ENCODE data around the gene FBXO40. TPM values are rescaled to one million over a fixed set of nuclear protein-coding genes. Genes with fewer than 3 reads are reported as not detected.

FBXO40 gene
- total RNA-seq, 4 donors from 2014 or later = 0.08 to 0.16 TPM; not detected in 2

DNA sequence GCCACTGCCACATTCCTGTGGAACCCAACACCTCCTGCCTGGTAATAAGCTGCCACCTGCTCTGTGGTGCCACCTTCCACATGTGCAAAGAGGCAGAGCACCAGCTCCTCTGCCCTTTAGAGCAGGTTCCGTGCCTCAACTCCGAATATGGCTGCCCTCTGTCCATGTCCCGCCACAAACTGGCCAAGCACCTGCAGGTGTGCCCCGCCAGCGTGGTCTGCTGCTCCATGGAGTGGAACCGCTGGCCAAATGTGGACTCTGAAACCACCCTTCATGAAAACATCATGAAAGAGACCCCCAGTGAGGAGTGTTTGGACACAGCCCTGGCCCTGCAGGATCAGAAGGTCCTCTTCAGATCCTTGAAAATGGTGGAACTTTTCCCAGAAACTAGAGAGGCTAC, 28.3 kb downstream of the FBXO40 start:
- Histone ChIP-seq H3K9me3 (no peaks in the 10 kb centered on the region), H3K27me3 (no peaks in the 10 kb centered on the region), H3K27ac (no peak overlapping the region), H3K36me3 (no peaks in the 10 kb centered on the region), H3K4me1 (no peaks in the 10 kb centered on the region), H3K4me3 (no peak overlapping the region)
- no CpG with 5 or more reads among the region's 6 CpGs for WGBS, 2 donors (ENCODE audit: low coverage in 1 of 2)
- ATAC-seq = no peak
- TF ChIP-seq, protein P1, sequence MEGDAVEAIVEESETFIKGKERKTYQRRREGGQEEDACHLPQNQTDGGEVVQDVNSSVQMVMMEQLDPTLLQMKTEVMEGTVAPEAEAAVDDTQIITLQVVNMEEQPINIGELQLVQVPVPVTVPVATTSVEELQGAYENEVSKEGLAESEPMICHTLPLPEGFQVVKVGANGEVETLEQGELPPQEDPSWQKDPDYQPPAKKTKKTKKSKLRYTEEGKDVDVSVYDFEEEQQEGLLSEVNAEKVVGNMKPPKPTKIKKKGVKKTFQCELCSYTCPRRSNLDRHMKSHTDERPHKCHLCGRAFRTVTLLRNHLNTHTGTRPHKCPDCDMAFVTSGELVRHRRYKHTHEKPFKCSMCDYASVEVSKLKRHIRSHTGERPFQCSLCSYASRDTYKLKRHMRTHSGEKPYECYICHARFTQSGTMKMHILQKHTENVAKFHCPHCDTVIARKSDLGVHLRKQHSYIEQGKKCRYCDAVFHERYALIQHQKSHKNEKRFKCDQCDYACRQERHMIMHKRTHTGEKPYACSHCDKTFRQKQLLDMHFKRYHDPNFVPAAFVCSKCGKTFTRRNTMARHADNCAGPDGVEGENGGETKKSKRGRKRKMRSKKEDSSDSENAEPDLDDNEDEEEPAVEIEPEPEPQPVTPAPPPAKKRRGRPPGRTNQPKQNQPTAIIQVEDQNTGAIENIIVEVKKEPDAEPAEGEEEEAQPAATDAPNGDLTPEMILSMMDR (IDR thresholded peaks at IDR 0.05) = no peak
- no peak for TF ChIP-seq EP300 (IDR thresholded peaks at IDR 0.05)
- no peak for TF ChIP-seq POLR2AphosphoS5 (IDR thresholded peaks at IDR 0.05)
- no peak for TF ChIP-seq POLR2A (IDR thresholded peaks at IDR 0.05)

DNA sequence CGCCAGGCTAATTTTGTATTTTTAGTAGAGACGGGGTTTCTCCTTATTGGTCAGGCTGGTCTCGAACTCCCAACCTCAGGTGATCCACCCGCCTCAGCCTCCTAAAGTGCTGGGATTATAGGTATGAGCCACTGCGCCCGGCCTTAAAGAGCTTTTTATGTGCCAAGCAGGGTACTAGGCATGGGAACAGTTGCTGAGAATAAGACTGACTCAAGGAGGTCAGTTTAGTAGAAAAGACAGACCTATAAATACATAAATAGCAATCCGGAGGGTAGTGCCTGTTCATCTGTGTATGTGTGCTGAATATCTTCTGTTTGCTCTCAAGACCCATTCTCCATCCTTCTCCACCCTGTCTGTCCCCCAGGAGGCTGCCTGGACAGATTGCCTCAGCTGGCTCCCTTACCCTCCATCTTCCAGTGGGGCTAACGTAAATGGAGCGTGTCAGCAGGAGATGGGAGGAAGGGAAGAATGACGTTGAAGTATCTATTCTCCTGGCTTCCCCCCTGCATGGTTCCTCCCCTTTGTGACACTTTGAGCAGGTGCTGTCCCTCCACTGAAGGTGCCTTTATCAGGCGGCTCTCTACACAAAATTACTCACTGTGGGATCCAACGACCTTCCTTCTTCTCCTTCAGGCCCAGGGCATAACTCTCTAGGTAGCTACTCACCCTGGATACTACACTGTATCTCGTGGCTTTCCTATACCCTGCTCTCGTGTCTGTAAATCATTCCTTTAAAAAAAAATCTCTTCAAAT, 31.1 kb downstream of the FBXO40 start:
- no peak overlapping the region for H3K27ac ChIP-seq
- H3K27me3 ChIP-seq = no peaks in the 10 kb centered on the region
- ATAC-seq = no peak
- no peaks in the 10 kb centered on the region for H3K4me1 ChIP-seq
- no peak overlapping the region for H3K4me3 ChIP-seq
- no peaks in the 10 kb centered on the region for H3K36me3 ChIP-seq
- WGBS, 2 donors (ENCODE audit: low coverage in 1 of 2) = 36 to 42% methylated on average over 4 to 6 of the region's 14 CpGs
- TF ChIP-seq POLR2AphosphoS5 (IDR thresholded peaks at IDR 0.05) (no peak), EP300 (IDR thresholded peaks at IDR 0.05) (no peak), POLR2A (IDR thresholded peaks at IDR 0.05) (no peak)
- TF ChIP-seq, protein P1 (IDR thresholded peaks at IDR 0.05) = no peak
- H3K9me3 ChIP-seq = no peaks in the 10 kb centered on the region

DNA sequence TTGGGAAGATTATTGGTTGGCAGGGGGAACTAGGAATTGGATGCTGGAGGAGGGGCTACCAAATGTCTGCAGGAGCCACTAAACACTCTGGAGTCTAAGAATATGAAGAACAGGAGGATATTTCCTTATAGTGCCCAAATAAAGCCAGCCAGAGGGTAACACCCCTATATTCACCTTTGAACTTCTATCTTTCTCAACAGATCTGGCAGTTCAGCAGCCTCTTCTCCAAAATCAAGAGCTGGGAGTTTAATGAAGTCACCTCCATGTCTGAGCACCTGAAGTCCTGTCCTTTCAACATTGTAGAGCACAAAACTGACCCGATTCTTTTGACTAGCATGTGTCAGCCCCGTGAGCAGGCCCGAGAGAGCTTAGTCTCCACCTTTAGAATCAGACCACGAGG, 33.3 kb downstream of the FBXO40 start:
- 90 to 92% methylated on average over 4 of the region's 4 CpGs for WGBS, 2 donors (ENCODE audit: low coverage in 1 of 2)

DNA sequence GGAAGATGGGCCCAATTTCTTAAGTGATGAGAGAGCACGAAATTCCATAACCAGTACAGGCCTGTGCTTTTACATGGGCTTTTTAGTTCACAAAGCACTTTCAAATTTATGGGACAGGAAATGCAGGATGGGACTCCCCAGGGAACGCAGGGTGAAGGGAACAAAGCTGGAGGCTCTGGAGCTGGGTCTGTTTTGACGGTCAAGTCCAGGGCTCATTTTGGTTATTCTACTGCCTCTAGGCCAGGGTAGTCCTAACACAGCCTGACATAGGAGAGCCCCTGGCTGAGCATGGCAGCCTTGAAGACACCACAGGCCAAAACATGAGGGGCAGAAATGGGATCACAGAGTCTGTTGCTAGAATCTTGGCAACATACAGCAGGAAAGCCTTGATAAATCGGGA, 34.0 kb downstream of the FBXO40 start:
- Histone ChIP-seq H3K27me3 (no peaks in the 10 kb centered on the region), H3K4me3 (no peak overlapping the region), H3K36me3 (no peaks in the 10 kb centered on the region), H3K9me3 (no peaks in the 10 kb centered on the region), H3K4me1 (no peaks in the 10 kb centered on the region), H3K27ac (no peak overlapping the region)
- no peak for ATAC-seq
- 80 to 100% methylated on average over 1 to 2 of the region's 4 CpGs for WGBS, 2 donors (ENCODE audit: low coverage in 1 of 2)
- TF ChIP-seq EP300 (IDR thresholded peaks at IDR 0.05) (no peak), POLR2A (IDR thresholded peaks at IDR 0.05) (no peak), POLR2AphosphoS5 (IDR thresholded peaks at IDR 0.05) (no peak)
- TF ChIP-seq, protein P1 (IDR thresholded peaks at IDR 0.05) = no peak

More for the DNA sequence above, 33.3 kb downstream of the FBXO40 start:
- Histone ChIP-seq H3K36me3 (no peaks in the 10 kb centered on the region), H3K4me1 (no peaks in the 10 kb centered on the region), H3K4me3 (no peak overlapping the region), H3K27ac (no peak overlapping the region), H3K27me3 (no peaks in the 10 kb centered on the region), H3K9me3 (no peaks in the 10 kb centered on the region)
- no peak for ATAC-seq
- TF ChIP-seq, protein P1 (IDR thresholded peaks at IDR 0.05) = no peak
- no peak for TF ChIP-seq POLR2A (IDR thresholded peaks at IDR 0.05)
- TF ChIP-seq EP300 (IDR thresholded peaks at IDR 0.05) = no peak
- no peak for TF ChIP-seq POLR2AphosphoS5 (IDR thresholded peaks at IDR 0.05)

DNA sequence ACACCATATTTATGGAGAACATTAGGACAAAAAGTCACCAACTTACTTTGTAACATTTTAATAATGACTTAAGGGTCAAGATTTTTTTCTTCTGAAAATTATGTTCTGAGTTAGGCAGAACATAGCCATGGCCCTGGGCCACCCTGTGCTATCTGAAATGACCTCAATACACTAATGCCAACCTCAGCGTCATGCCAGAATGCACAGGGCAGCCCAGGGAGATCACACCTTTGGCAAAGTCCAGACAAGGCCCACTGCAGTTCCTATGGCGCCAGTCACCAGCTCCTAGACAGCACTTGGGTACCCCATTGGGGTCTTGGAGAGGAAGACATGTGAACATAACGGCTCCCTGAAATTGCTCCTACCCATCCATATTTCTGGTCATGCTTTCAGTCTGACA, 34.4 kb downstream of the FBXO40 start:
- TF ChIP-seq POLR2AphosphoS5 (IDR thresholded peaks at IDR 0.05) (no peak), POLR2A (IDR thresholded peaks at IDR 0.05) (no peak), EP300 (IDR thresholded peaks at IDR 0.05) (no peak)
- TF ChIP-seq, protein P1 (IDR thresholded peaks at IDR 0.05) = no peak
- no peak for ATAC-seq
- H3K4me3 ChIP-seq = no peak overlapping the region
- no peaks in the 10 kb centered on the region for H3K4me1 ChIP-seq
- H3K27ac ChIP-seq = no peak overlapping the region
- H3K36me3 ChIP-seq = no peaks in the 10 kb centered on the region
- no peaks in the 10 kb centered on the region for H3K9me3 ChIP-seq
- no peaks in the 10 kb centered on the region for H3K27me3 ChIP-seq
- WGBS, 2 donors (ENCODE audit: low coverage in 1 of 2) = 100% methylated on average over 1 of the region's 3 CpGs
